Neural crest cell (in vitro differentiated cells): ENCODE results near the gene LINGO1. TPM values are rescaled to one million over a fixed set of nuclear protein-coding genes. Genes with fewer than 3 reads are reported as not detected.

Experiments used
- DNase-seq: peaks from one replicate; pipeline ENCODE4 v3.0.0; 2021; ENCODE audit warnings: low read depth, mixed read lengths, low spot score
- H3K27ac Mint-ChIP-seq: one replicate; pipeline ENCODE4 v1.8.0; 2021; ENCODE audit warnings: mild to moderate bottlenecking, mixed read lengths; ENCODE audit not compliant: unreplicated experiment
- H3K27me3 Mint-ChIP-seq: 2 replicates; pipeline ENCODE4 v1.8.0; 2021; ENCODE audit warnings: low read depth, mild to moderate bottlenecking, mixed read lengths
- H3K36me3 Mint-ChIP-seq: 2 replicates; pipeline ENCODE4 v1.8.0; 2021; ENCODE audit warnings: low read depth, mild to moderate bottlenecking, mixed read lengths
- H3K4me1 Mint-ChIP-seq: 2 replicates; pipeline ENCODE4 v1.8.0; 2021; ENCODE audit warnings: mixed read lengths
- H3K4me3 Mint-ChIP-seq: one replicate; pipeline ENCODE4 v1.8.0; 2021; ENCODE audit warnings: mild to moderate bottlenecking, mixed read lengths
- H3K9me3 Mint-ChIP-seq: 2 replicates; pipeline ENCODE4 v1.8.0; 2021; ENCODE audit warnings: mixed read lengths
- total RNA-seq: library from RNA; stranded (reverse); gene quantifications from 2 replicates; pipeline ENCODE4 v1.2.1, GENCODE V29; 2021
- TF ChIP-seq, protein P1 (sequence below): fragments of 200-600 bp; sonication (generic); conservative IDR thresholded peaks from 2 replicates; pipeline ENCODE4 v1.5.0; 2021; ENCODE audit warnings: antibody characterized with exemption, mild to moderate bottlenecking

The LINGO1 gene
- total RNA-seq, 1 donor from 2014 or later: 31.0 TPM

DNA sequence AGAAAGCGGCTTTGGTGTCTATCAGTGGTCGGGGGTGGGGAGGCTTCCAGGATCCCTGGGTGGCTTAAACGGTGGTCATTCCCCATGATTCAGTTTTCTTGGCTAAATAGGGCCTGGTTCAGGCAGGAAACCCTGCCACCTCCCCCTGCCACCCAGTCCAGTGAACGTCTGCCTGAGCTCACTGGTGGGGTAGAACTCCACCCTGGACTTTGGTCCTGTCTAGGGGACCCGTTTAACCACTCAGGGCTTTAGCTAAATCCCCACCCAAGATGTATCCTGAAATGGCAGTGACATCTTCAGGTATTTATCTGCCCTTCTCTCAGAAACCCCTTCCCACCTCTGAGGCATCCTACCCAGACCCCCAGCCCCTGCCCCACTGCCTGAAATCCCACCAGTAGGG, 30.5 kb upstream of the LINGO1 start:
- no peak overlapping the region for H3K4me3 Mint-ChIP-seq
- no peaks in the 10 kb centered on the region for H3K36me3 Mint-ChIP-seq
- H3K4me1 Mint-ChIP-seq: no peaks in the 10 kb centered on the region
- H3K27me3 Mint-ChIP-seq: peaks cover 3% of the 10 kb centered on the region
- H3K27ac Mint-ChIP-seq: no peak overlapping the region
- no peaks in the 10 kb centered on the region for H3K9me3 Mint-ChIP-seq
- TF ChIP-seq, protein P1, sequence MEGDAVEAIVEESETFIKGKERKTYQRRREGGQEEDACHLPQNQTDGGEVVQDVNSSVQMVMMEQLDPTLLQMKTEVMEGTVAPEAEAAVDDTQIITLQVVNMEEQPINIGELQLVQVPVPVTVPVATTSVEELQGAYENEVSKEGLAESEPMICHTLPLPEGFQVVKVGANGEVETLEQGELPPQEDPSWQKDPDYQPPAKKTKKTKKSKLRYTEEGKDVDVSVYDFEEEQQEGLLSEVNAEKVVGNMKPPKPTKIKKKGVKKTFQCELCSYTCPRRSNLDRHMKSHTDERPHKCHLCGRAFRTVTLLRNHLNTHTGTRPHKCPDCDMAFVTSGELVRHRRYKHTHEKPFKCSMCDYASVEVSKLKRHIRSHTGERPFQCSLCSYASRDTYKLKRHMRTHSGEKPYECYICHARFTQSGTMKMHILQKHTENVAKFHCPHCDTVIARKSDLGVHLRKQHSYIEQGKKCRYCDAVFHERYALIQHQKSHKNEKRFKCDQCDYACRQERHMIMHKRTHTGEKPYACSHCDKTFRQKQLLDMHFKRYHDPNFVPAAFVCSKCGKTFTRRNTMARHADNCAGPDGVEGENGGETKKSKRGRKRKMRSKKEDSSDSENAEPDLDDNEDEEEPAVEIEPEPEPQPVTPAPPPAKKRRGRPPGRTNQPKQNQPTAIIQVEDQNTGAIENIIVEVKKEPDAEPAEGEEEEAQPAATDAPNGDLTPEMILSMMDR: no peak
- no peak for DNase-seq

DNA sequence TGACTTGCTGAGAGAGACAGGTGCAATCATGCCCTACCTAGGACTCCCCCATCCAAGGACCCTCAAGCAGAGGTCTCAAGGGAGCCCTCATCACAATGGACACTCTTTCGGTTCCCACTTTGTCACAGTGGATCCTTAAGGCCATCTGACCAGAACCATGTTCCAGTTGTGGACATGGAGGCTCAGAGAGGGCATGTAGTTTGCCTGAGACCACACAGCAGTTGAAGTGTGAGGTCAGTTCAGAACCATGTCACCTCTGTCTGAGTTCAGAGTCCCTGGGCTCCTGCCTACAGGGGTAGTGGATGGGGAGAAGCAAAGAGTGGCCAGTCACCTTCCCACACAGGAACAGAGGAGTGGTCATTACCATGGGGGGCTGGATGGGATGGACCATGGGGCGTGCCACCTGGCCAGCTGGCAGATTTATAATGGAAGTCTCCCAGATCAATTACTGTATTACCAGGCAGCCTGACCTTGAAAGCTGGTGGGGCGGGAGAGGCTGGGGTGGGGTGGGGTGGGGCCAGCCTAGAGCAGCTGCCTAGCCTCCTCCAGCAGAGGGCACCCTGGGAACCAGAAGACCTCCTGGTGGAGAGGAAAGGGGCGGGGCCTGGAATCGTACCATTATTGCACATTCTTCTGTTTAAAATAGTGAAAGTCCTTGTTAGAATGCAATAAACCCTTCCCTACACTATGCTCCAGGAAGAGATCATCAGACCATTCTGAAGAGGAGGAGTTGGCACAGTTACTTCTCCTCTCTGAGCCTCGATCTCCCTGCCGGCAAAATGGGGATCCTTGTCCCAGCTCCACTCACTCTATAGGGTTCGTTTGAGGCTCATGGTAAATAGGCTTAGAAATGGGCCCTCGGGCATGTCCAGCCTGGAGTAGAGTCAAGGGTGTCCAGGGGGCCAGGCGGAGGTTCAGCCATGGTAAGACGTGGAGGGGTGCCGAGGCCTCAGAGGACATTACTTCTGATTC, 26.9 kb upstream of the LINGO1 start:
- H3K27me3 Mint-ChIP-seq: peaks cover 2% of the 10 kb centered on the region
- no peaks in the 10 kb centered on the region for H3K9me3 Mint-ChIP-seq
- no peak overlapping the region for H3K4me3 Mint-ChIP-seq
- no peak overlapping the region for H3K27ac Mint-ChIP-seq
- peak; percentile 56 for DNase-seq
- TF ChIP-seq, protein P1: peak; percentile 69
- no peaks in the 10 kb centered on the region for H3K4me1 Mint-ChIP-seq
- H3K36me3 Mint-ChIP-seq: no peaks in the 10 kb centered on the region

DNA sequence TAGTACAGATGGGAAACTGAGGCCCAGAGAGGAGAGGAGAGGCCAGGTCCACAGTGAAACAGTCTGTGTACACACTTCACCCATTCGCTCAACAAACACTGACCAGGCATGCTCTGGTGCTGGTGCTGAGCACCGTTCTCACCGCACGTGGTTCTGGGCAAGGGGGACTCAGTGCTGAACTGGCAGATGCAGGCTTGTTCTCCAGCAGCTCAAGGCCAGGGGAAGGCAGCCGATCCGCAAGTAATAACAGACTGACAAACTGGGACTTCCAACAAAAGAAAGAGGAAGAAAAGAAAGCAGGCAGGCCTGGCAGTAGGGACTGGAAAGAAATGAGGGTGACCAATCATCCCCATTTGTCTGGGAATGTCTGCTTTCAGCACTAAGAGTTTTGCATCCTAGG, 25.6 kb upstream of the LINGO1 start:
- H3K9me3 Mint-ChIP-seq: no peaks in the 10 kb centered on the region
- no peak overlapping the region for H3K27ac Mint-ChIP-seq
- no peaks in the 10 kb centered on the region for H3K36me3 Mint-ChIP-seq
- peaks cover 2% of the 10 kb centered on the region for H3K27me3 Mint-ChIP-seq
- H3K4me1 Mint-ChIP-seq: no peaks in the 10 kb centered on the region
- DNase-seq: no peak
- TF ChIP-seq, protein P1: no peak
- no peak overlapping the region for H3K4me3 Mint-ChIP-seq

DNA sequence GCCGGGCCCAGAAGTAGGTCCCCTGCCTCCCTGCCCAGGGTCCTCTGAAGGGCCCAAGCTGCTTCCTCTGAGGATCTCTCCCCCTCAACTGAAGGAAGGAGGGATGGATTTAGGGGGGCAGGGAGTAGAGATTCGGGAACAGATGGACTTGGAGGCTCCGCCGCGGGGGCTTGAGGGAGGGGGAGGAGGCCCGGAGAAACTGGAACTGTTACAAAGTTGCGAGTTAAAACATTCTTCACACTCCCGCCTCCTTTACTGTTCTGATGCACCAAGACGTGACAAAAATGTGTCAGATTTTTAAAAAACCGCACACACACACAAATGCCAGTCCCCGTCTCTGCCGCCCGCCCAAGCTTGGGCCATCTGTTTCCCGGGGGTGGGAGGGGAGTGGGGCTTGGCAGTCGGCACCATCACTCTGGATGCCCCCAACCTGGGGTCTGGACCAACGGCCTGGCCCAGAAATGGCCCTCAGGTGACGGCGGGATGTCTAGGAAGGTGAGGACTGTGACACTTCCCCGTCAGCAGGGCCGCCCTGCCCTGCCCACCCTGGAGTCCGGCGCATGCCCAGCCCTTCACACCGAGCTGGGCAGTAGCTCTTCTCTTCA, 25.0 kb upstream of the LINGO1 start:
- TF ChIP-seq, protein P1: no peak

DNA sequence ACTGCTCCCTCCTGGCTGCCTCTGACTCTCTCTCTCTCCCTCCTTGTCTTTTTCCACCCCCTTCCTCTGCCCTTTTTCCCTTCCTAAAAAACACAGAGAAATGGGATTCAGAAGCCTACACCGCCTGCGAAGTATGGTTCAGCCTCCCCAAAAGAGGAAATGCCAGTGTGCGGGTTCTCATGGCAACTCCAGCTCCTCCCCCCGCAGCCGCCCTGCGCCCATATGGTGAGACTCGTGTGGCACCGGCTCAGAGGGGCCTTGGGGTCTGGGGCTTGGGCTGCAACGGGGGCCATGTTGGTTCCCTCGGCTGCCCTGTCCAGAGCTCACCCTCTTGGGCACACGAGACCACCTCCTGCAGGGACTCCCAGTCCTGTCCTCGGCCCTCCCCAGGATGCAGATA, 23.6 kb upstream of the LINGO1 start:
- no peak overlapping the region for H3K4me3 Mint-ChIP-seq
- H3K27me3 Mint-ChIP-seq: peaks cover 8% of the 10 kb centered on the region
- H3K9me3 Mint-ChIP-seq: no peaks in the 10 kb centered on the region
- no peaks in the 10 kb centered on the region for H3K36me3 Mint-ChIP-seq
- TF ChIP-seq, protein P1: no peak
- H3K4me1 Mint-ChIP-seq: no peaks in the 10 kb centered on the region
- no peak for DNase-seq
- no peak overlapping the region for H3K27ac Mint-ChIP-seq

More for the DNA sequence above, 25.0 kb upstream of the LINGO1 start:
- Mint-ChIP-seq H3K27ac (no peak overlapping the region), H3K9me3 (no peaks in the 10 kb centered on the region), H3K36me3 (no peaks in the 10 kb centered on the region), H3K27me3 (peaks cover 2% of the 10 kb centered on the region), H3K4me3 (no peak overlapping the region), H3K4me1 (no peaks in the 10 kb centered on the region)
- DNase-seq: no peak
